ENCODE measurements around the gene GALNT14. TPM values are rescaled to one million over a fixed set of nuclear protein-coding genes. Genes with fewer than 3 reads are reported as not detected.

The GALNT14 gene
- polyA plus RNA-seq, 12 donors: 2.1 to 5.2 (median 3.0) TPM; not detected in 2

GRCh38 chr2:31088504-31089195 is 49.6 kb downstream of the GALNT14 start:
- DNase-seq: no peak

GRCh38 chr2:31087491-31087890 is 50.7 kb downstream of the GALNT14 start:
- DNase-seq: no peak

- no peak for DNase-seq
Measured at GRCh38 chr2:31086590-31086989, 51.6 kb downstream of the GALNT14 start.

GRCh38 chr2:31083234-31083993 is 54.8 kb downstream of the GALNT14 start:
- no peak for DNase-seq

DNA sequence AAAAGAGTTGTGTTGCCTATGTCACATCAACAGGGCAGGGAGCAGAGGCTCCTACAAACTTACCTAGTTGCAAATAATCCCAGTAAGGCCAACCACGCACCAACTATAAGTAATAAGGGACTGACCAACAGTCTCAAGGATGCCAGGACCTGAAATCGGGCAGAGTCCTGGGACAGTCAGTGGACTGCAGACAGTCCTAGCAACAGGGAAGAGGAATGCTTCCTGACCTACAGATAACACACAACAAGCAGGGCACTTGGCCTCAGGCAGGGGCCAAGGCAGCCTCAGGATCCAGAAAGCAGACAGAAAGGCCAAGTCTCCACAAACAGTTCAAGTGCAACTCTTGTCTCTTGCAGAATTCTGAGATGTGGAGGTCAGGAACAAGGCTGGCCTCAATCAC is 56.2 kb downstream of the GALNT14 start:
- DNase-seq: no peak

DNA sequence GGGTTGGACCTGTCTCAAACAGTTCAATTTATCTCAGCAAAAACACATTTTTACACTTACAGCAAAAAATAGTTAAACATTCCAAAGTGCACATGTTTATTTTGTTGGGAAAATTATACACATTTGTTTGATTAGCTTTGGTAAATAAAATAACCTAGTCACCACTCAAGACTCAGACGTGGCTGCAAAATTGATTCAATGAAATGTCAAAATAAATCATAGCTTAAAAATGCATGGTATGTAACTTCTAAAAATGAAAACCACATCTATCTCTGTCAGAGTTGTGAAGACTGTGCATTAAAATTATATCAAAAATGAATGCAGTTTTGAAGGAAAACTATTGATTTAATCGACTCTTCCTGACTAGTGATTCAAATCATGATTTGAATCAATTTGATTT is 56.7 kb downstream of the GALNT14 start:
- DNase-seq: no peak

GRCh38 chr2:31080361-31080760 is 57.9 kb downstream of the GALNT14 start:
- no peak for DNase-seq

DNA sequence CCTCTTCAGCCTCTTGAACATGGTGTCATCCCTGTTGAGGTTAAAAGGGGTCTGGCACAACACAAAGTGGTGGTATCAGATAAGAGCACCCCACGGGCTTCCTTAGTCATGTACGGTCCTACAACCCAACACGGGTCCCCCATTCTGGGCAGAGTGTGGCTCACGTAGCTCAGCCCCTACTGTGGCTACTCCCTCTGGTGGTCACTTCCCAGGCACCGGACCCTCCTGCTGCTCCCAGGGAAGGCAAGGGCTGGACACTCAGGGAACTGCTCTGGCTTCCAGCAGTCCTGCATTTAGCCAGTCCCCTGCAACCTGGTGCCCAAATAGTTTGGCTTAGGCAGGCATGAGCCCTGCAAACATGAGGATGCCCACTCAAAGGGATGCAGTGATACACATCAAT is 58.6 kb downstream of the GALNT14 start:
- DNase-seq: no peak

DNA sequence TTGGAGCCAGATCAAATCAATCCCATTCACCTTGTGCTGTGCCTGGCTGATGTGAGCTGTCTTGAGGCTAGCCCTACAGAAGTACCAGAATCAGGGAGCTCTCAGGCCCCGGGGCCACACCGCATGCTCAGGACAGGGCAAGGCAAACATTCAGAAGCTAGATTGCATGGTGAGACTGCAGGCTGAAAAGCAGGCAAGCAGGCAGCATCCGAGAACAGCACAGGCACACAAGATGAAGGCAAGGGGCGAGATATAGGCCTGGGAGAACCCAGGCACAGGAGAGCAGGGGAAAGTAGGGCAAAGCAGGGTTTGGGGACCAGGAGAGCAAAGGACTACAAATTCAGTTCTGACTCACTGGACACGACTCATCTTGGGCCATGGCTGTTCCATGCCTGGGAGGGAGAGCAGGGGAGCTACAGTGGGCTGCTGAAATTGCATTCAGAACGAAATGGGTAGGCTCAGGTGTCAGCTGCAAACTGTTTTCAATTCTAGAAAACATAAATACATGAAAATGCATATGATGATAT is 59.6 kb downstream of the GALNT14 start:
- DNase-seq: no peak

DNA sequence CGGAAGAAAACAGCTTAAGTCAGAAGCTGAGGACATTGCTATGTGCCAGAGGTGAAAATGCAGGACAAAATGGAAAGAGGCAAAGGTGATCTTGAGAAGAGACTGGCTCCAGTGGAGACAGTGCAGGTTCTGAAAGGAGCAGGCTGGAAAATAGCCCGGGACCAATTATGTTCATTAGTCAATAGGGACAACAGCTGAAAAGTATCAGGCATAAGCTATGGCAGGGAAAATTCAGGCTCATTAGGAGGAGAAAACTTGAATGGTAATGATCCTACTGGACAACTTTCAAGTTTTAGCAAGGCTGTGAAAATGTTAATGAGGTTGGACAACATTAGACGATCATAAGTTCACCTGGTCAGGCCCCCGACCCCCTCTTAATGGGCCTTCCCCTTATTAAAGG is 60.2 kb downstream of the GALNT14 start:
- no peak for DNase-seq

DNA sequence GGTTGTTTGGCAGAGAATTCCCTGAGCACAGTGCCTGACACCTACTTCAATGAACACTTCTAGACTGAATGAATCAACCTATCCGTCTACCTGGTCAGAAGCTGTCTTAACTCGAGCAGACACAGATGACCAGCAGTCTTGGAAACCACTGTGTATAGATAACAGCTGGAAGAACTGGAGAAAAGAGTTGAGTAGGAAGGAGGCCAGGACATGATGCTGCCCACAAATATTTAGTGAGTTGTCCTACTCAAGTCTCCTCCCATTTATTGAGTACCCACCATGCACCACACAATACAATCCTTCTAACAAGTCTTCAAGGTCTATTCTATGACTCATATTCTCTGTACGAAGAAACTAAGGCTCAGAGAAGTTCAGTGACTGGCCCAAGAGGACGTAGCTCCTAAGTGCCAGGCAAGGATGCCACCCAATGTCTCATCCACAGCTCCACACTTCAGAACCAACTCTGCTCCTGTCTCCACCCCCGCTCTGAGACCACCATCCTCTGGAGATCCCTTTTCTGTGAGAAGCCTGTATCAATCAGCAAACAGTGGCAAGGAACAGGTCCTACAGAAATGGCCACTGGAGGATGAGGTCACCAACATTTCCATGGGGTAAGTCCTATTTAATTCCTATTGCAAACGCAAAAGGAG is 62.2 kb downstream of the GALNT14 start:
- DNase-seq: no peak

- no peak for DNase-seq
Measured at GRCh38 chr2:31075431-31075830, 62.8 kb downstream of the GALNT14 start.

- no peak for DNase-seq
Measured at GRCh38 chr2:31071741-31072140, 66.5 kb downstream of the GALNT14 start.

GRCh38 chr2:31070339-31071125 is 67.7 kb downstream of the GALNT14 start:
- no peak for DNase-seq

GRCh38 chr2:31069643-31070325 is 68.5 kb downstream of the GALNT14 start:
- DNase-seq: no peak

DNA sequence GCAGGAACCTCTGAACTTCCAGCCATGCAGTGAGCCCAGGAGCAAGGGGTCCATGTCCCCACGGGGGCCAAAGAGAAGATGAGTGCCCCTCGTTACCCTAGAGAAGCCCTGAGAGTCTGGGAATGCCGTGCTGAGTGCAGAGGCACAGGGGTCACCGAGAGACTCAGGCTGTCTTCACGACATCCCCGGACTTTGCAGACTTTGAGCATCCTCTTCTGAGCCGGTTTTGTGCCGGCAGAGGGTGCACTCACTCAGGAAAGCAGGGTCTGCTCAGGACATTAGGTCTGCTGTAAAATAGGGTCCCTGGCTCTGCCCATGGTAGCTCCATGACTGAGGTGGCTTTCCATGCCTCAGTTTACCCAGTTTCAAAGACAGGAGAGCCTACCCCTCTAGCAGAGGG is 71.0 kb downstream of the GALNT14 start:
- no peak for DNase-seq

DNA sequence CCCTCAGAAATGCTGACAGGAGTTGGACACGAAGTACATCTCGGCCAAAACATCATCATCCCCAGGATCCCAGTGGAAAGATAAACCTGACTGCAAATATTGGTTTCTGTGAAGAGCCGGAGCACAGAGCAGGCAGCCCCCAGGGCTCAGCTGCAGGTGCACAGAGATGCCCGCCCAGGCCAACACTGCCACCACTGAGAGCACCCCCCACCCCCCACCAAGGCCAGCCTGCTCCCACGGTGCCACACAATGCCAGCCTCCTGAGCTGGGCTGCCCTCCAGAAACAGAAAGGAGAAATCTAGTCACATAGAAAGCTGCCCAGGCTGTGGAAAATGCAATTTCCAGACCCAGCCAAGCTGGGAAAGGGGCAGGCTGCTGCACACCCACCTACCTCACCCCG is 71.7 kb downstream of the GALNT14 start:
- no peak for DNase-seq

GRCh38 chr2:31066086-31066485 is 72.2 kb downstream of the GALNT14 start:
- no peak for DNase-seq

- no peak for DNase-seq
Measured at GRCh38 chr2:31065356-31065755, 72.9 kb downstream of the GALNT14 start.

- DNase-seq: no peak
Measured at GRCh38 chr2:31060397-31060796, 77.8 kb downstream of the GALNT14 start.

Measured in muscle of arm (tissue), 12 donors.